ENCODE data around the gene ZNF512.
"Not testable (repeated sequence)": the region's sequence is repeated elsewhere in the genome, so short reads cannot be mapped to it uniquely, and the experiment has no call there.

ZNF512 gene, protein sequence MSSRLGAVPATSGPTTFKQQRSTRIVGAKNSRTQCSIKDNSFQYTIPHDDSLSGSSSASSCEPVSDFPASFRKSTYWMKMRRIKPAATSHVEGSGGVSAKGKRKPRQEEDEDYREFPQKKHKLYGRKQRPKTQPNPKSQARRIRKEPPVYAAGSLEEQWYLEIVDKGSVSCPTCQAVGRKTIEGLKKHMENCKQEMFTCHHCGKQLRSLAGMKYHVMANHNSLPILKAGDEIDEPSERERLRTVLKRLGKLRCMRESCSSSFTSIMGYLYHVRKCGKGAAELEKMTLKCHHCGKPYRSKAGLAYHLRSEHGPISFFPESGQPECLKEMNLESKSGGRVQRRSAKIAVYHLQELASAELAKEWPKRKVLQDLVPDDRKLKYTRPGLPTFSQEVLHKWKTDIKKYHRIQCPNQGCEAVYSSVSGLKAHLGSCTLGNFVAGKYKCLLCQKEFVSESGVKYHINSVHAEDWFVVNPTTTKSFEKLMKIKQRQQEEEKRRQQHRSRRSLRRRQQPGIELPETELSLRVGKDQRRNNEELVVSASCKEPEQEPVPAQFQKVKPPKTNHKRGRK

DNA sequence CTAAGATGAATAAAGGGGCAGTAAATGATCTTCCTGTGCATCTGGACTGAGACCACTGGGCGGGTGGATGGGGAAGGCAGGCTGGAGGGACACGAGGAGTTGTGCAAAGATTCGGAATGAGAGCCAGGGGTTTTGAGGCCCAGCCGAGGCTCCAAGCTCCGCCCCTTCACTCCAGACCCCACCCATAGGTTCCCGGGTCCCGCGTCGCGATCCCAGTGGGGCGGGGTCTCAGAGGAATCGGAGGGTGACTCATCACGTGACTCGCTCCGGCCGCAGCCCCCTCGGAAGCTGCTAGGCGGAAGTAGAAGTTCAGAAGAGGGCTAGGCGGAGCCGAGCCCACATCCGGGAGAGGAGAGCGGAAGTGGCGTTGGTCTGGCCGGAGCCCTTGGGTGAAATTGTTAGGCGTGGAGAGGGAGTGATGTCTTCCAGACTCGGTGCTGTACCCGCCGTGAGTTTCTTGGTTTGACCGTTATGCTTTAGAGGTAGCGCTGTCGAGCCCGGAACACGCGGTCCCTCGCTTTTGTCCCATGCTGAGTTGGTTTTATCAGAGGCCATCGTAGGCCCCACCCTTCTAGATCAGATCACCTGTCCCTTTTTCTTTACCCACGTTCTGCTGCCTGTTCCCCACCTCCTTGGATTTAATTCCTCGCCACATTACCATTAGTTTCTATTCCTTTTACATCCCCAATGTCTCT, at the start of gene ZNF512:
Gene ZNF512 (plus strand): TSS at position 348 of the 695 bp plus-strand sequence. CDS start 71 bp downstream, at position 419.
- in situ Hi-C loops (cut with HindIII; ENCODE audit: low sequenced_read_pairs) = no loop called here

DNA sequence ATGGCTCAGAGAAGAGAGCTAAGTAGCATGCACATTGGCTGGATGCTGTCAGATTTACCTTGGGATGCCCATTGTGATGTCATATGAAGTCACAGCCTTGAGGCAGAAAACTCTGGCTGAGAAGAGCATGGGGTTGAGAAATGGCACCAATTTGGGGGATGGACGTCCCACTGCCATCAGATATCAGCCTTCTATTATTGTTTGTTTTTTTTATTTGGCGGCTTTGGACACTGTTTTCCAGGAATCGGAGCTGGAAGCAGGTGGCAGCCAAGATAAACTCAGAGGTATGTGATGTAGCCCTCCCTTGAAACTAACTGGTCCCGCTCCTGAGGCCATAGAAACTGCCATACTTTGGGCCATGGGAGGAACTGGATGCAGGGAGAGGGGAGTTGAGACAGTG, 45.6 kb upstream of the ZNF512 start:
- in situ Hi-C loops (cut with HindIII; ENCODE audit: low sequenced_read_pairs) = no loop called here

DNA sequence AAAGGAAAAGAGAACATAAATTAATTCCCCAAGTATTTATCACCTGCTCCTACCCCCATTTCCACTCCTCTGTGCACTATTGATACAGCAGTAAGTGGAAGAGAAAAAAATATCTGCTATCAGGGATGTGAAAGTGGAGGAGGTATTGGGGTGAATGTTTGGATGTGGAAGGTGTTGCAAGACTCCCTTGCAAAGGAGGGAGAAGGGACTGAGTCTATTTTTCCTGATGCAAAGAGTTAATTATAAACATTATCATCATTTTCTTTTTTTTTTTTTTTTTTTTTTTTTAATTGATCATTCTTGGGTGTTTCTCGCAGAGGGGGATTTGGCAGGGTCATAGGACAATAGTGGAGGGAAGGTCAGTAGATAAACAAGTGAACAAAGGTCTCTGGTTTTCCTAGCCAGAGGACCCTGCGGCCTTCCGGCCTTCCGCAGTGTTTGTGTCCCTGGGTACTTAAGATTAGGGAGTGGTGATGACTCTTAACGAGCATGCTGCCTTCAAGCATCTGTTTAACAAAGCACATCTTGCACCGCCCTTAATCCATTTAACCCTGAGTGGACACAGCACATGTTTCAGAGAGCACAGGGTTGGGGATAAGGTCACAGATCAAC, 43.9 kb upstream of the ZNF512 start:
- in situ Hi-C loops (cut with HindIII; ENCODE audit: low sequenced_read_pairs) = not testable (repeated sequence)

DNA sequence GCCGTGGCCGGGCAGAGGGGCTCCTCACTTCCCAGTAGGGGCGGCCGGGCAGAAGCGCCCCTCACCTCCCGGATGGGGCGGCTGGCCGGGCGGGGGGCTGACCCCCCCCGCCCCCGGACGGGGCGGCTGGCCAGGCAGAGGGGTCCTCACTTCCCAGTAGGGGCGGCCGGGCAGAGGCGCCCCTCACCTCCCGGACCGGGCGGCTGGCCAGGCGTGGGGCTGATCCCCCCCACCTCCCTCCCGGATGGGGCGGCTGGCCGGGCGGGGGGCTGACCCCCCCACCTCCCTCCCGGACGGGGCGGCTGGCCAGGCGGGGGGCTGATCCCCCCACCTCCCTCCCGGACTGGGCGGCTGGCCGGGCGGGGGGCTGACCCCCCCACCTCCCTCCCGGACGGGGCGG, 43.2 kb upstream of the ZNF512 start:
- in situ Hi-C loops (cut with HindIII; ENCODE audit: low sequenced_read_pairs) = not testable (repeated sequence)

DNA sequence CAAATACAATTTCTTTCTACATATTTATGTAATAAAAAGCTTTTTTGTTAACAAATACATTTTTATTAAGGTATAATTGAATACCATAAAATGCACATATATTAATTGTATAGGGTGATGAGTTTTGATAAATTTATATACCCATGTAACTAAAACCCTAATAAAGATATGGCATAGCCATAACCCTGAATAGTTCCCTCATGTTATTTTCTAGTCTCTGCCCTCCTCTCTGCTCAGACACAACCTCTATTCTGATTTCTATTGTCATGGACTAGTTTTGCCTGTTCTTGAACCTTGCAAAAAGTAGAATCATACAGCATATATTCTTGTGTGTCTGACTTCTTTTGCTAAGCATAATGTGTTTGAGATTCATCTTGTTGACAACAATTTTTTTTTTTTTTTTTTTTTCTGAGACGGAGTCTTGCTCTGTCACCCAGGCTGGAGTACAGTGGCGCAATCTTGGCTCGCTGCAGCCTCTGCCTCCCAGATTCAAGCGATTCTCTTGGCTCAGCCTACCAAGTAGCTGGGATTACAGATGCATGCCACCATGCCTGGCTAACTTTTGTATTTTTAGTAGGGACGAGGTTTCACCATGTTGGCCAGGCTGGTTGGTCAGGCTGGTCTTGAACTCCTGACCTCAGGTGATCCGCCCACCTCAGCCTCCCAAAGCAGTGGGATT, 38.6 kb upstream of the ZNF512 start:
- in situ Hi-C loops (cut with HindIII; ENCODE audit: low sequenced_read_pairs) = no loop called here

DNA sequence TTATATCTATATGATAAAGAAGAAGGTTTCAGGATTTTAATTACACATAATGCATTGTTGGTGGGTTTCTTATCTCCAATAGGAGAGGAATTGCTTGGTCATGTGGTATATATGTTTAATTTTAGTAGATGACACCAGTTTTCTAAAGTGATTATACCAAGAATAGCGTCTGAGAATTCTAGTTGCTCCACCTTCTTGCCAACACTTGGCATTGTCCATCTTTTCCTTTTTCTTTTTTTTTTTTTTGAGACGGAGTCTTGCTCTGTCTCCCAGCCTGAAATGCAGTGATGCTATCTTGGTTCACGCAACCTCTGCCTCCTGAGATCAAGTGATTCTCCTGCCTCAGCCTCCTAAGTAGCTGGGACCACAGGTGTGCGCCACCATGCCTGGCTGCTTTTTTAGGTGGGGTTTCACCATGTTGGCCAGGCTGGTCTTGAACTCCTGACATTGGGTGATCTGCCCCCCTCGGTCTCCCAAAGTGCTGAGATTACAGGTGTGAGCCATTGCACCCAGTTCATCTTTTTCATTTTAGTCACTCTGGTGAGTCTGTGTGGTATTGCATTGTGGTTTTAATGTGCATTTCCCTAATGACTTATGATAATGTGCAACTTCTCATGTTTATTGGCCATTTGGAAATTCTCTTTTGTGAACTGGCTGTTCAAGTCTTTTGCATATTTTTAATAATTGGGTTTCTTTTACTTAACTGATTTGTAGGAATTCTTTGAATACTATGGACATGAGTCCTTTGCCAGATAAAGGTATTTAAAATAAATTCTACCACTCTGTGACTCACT, 37.3 kb upstream of the ZNF512 start:
- in situ Hi-C loops (cut with HindIII; ENCODE audit: low sequenced_read_pairs) = no loop called here

DNA sequence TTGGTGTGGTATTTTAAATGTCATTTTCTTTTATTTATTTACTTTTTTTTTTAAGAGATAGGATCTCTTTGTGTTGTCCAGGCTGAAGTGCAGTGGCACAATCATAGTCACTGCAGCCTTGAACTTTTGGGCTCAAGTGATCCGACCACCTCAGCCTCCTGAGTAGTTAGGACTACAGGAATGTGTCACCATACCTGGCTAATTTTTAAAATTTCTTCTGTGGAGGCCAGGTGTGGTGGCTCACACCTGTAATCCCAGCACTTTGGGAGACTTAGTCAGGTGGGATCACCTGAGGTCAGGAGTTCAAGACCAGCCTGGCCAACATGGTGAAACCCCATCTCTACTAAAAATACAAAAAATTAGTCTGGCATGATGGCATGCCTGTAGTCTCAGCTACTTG, 33.5 kb upstream of the ZNF512 start:
- in situ Hi-C loops (cut with HindIII; ENCODE audit: low sequenced_read_pairs) = no loop called here

DNA sequence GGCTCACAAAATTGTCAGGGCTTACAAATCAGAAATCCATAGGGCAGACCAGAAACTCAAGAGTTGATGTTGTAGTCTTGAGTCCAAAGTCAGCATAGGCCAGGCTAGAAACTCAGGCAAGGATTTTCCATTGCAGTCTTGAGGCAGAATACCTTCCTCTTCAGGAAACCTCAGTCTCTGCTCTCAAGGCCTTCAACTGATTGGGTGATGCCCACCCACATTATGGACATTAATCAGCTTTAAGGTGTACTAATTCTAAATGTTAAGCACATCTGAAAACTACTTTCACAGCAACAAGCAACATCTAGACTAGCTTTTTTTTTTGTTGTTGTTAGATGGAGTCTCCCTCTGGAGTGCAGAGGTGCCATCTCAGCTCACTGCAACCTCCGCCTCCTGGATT, 31.3 kb upstream of the ZNF512 start:
- in situ Hi-C loops (cut with HindIII; ENCODE audit: low sequenced_read_pairs) = no loop called here

DNA sequence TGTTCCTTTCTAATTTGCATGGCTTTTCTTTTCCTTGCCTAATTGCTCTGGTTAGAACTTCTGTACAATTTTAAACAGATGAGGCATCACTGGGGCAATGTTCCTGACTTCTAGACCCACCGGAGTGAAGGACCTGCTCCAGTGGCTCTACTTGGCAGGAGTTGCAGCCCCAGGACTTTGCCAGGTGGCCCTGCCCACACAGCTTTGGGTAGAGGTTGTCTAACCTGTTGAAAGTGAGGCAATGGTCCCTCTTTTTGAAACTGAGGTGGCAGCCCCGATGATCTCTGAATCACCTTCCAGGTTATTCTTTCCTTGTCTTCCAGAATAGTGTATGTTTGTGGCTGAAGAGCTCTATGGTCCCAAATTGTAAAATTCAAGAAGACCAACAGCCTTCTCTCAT, 29.9 kb upstream of the ZNF512 start:
- in situ Hi-C loops (cut with HindIII; ENCODE audit: low sequenced_read_pairs) = no loop called here

DNA sequence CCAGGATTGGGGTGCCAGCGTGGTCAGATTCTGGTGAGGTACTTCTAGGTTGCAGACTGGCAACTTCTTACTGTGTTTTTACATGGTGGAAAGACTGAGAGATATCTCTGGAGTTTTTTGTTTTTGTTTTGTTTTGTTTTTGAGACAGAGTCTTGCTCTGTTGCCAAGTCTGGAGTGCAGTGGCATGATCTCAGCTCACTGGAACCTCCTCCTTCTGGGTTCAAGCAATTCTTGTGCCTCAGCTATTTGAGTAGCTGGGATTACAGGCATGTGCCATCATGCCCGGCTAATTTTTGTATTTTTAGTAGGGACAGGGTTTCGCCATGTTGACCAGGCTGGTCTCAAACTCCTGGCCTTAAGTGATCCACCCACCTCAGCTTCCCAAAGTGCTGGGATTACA, 28.4 kb upstream of the ZNF512 start:
- in situ Hi-C loops (cut with HindIII; ENCODE audit: low sequenced_read_pairs) = not testable (repeated sequence)

DNA sequence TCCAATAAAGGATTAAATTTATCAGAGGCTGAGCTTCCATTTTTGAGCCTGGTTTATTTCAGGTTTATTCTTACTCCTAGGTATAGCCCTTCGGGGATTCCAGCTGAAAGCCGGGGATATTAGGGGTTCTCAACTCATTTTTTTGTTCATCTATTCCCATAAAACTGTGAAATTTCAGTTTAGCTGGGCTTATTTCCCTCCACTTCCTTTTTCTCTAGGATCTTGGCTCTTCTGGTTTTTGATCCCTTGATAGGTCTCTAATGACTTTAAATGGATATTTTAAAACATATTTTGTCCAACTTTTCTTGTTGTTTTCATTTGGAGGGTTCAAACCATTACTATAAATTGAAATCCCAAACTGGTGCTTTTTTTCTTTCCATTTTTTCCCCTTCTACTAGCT, 23.6 kb upstream of the ZNF512 start:
- in situ Hi-C loops (cut with HindIII; ENCODE audit: low sequenced_read_pairs) = no loop called here

DNA sequence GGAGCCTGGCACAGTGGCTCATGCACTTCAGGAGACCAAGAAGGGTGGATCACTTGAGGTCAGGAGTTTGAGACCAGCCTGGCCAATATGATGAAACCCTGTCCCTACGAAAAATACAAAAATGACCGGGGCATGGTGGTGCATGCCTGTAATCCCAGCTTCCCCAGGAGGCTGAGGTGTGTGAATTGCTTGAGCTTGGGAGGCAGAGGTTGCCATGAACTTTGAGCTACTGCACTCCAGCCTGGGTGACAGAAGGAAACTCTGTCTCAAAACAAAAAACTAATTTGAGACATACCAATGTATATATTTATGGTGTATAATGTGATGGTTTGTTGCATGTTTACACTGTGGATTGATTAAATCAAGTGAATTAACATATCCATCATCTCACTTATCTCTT, 21.8 kb upstream of the ZNF512 start:
- in situ Hi-C loops (cut with HindIII; ENCODE audit: low sequenced_read_pairs) = no loop called here

DNA sequence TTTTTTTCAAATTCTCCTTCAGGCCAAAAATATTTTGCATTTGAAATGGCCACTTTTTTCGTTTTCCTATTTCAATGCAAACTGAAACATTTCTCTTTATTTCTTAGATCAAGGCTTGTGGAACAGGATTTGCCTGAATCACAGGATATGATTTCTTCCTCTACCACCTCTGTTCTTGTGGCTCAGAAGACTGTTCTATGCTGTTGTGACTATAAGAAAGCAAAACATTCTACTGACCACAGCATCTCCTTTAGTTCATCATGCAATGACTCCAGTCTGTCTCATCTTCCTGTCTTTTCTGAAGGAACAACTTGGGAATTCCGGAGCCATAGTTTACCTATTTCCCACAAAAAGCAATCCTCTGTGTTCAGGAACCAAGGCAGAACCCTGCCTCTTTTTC, 16.2 kb upstream of the ZNF512 start:
- in situ Hi-C loops (cut with HindIII; ENCODE audit: low sequenced_read_pairs) = no loop called here

DNA sequence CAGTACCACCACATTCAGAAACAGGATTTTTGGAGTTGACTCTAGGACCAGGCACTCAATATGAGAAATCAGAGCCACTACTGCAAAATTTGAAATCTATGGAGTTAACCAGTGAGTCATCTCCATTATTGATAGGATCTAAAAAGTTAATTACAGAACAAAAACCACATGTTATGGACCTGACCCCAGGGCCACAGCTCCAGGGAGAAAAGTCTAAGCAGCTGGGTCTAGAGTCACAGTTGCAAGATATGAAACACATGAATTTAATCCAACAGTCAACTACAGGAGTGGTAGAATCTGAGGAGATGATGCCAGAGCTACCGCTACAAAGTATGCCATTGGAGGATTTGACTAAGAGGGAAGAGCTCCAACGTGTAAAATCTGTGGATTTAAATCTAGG, 13.4 kb upstream of the ZNF512 start:
- in situ Hi-C loops (cut with HindIII; ENCODE audit: low sequenced_read_pairs) = no loop called here

DNA sequence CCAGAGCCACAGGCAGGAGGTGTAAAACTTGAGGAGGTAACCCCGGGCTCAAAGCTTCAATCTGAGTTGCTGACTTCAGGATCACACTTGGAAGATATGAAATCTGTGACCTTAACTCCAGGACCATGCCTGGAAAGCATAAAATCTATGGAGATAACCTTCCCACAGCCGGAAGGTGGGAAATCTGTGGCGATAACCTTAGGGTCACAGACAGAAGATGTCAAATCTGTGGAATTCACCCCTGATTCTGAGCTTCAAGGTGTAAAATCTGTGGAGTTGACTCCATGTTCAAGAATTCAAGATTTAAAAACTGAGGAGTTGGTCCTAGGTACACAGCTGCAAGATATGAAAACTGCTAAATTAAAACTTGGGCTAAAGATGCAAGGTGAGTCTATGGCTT, 11.6 kb upstream of the ZNF512 start:
- in situ Hi-C loops (cut with HindIII; ENCODE audit: low sequenced_read_pairs) = loop anchor here (5.0 kb wide), 2 partner anchors 69 to 86 kb away; no protein-coding TSS in a partner anchor

DNA sequence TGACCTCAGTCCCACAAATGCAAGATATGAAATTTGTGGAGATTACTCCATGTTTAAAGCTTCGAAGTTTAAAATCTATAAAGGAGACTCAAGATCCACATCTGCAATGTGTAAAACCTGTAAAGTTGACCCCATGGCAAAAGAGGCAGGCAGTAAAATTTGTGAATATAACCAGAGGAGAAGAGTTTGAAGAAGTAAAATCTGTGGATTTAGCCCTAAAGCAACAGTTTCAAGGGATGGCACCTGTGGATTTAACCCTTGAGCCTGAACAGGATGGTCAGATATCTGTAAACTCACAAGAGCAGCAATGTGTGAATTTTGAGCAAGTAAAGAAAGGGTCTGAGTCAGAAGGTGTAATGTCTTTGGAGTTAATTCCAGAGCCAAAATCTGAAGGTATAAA, 11.2 kb upstream of the ZNF512 start:
- in situ Hi-C loops (cut with HindIII; ENCODE audit: low sequenced_read_pairs) = loop anchor here (5.0 kb wide), 2 partner anchors 69 to 86 kb away; no protein-coding TSS in a partner anchor

DNA sequence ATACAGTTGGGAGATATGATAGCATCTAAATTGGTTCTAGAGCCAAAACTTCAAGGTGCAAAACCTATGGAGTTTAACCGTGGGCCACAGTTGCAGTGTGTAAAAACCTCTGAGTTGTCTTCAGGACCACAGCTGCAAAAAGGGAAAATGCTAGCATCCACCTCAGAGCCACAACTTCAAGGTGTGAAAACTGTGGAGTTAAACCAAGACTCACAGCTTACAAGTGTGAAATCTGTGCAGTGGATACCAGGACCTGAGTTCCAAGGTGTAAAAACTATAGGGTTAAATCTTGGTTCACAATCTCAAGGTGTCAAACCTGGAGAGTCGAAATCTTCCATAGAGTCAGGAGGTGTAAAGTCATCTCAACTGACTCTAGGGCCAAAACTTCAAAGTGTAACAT, 10.4 kb upstream of the ZNF512 start:
- in situ Hi-C loops (cut with HindIII; ENCODE audit: low sequenced_read_pairs) = loop anchor here (5.0 kb wide), 2 partner anchors 70 to 85 kb away; no protein-coding TSS in a partner anchor

DNA sequence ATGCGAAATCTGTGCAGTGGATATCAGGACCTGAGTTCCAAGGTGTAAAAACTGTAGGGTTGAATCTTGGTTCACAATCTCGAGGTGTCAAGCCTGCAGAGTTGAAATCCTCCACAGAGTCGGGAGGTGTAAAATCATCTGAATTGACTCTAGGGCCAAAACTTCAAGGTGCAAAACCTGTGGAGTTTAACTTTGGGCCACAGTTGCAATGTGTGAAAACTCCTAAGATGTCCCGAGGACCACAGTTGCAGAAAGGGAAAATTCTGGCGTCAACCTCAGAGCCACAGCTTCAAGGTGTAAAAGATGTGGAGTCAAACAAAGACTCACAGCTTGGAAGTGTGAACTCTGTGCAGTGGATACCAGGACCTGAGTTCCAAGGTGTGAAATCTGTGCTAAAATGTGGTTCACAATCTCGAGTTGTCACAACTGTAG, 9.8 kb upstream of the ZNF512 start:
- in situ Hi-C loops (cut with HindIII; ENCODE audit: low sequenced_read_pairs) = loop anchor here (5.0 kb wide), 2 partner anchors 71 to 84 kb away; no protein-coding TSS in a partner anchor

DNA sequence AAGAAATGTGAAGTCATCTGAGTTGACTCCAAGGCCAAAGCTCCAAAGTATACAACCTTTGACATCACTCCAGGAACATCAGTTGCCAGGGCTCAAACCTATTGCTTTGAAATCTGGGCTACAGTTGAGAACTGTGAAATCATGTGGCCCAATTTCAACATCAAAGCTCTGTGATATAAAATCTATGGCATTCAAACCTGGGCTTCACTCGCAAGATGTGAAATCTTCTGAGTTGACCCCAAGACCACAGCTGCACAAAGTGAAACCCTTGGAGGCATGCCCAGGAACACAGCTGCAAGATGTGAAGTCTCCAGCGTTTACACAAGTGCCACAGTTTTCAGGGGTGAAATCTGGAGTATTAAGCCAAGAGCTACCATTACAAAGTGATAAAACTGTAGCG, 9.4 kb upstream of the ZNF512 start:
- in situ Hi-C loops (cut with HindIII; ENCODE audit: low sequenced_read_pairs) = loop anchor here (5.0 kb wide), 2 partner anchors 71 to 84 kb away; no protein-coding TSS in a partner anchor
